ENCODE measurements around the gene NANOG. TPM values are rescaled to one million over a fixed set of nuclear protein-coding genes. Genes with fewer than 3 reads are reported as not detected.
"Not testable (repeated sequence)": the region's sequence is repeated elsewhere in the genome, so short reads cannot be mapped to it uniquely, and the experiment has no call there.

The NANOG gene
- polyA plus RNA-seq, 2 of the 4 experiments (the other 2 are of a cell fraction) = not detected

DNA sequence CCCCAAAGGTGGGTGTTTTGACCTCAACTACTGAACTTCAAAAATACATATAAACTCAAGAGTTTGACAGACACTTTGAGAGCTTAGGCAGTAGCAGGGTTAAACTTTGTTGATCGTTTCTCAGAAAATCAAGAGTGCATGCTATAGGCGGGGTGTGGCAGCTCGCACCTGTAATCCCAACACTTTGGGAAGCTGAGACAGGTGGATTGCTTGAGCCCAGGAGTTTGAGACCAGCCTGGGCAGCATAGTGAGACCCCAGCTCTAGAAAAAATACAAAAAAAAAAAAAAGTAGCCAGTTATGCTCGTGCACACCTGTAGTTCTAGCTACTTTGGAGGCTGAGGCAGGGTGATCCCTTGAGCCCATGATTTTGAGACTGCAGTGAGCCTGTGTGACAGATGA is 12.3 kb downstream of the NANOG start:
- Histone ChIP-seq H3K4me3 (no peak overlapping the region), H3K4me1 (no peaks in the 10 kb centered on the region), H3K4me2 (no peak overlapping the region), H3K27ac (no peak overlapping the region), H3K9me3 (no peaks in the 10 kb centered on the region)
- 59% methylated on average over 4 of the region's 4 CpGs for WGBS (ENCODE audit: missing lambda C conversion rate)
- TF ChIP-seq RFX5 (IDR thresholded peaks at IDR 0.05) = no peak
- no peak for TF ChIP-seq KDM5A (IDR thresholded peaks at IDR 0.05)
- TF ChIP-seq RARB (CRISPR knock-in tag; IDR thresholded peaks at IDR 0.05) = no peak
- TF ChIP-seq, protein P1, sequence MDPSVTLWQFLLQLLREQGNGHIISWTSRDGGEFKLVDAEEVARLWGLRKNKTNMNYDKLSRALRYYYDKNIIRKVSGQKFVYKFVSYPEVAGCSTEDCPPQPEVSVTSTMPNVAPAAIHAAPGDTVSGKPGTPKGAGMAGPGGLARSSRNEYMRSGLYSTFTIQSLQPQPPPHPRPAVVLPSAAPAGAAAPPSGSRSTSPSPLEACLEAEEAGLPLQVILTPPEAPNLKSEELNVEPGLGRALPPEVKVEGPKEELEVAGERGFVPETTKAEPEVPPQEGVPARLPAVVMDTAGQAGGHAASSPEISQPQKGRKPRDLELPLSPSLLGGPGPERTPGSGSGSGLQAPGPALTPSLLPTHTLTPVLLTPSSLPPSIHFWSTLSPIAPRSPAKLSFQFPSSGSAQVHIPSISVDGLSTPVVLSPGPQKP (IDR thresholded peaks at IDR 0.05; ENCODE audit: low read depth, low read length) = no peak
- TF ChIP-seq, protein P2, sequence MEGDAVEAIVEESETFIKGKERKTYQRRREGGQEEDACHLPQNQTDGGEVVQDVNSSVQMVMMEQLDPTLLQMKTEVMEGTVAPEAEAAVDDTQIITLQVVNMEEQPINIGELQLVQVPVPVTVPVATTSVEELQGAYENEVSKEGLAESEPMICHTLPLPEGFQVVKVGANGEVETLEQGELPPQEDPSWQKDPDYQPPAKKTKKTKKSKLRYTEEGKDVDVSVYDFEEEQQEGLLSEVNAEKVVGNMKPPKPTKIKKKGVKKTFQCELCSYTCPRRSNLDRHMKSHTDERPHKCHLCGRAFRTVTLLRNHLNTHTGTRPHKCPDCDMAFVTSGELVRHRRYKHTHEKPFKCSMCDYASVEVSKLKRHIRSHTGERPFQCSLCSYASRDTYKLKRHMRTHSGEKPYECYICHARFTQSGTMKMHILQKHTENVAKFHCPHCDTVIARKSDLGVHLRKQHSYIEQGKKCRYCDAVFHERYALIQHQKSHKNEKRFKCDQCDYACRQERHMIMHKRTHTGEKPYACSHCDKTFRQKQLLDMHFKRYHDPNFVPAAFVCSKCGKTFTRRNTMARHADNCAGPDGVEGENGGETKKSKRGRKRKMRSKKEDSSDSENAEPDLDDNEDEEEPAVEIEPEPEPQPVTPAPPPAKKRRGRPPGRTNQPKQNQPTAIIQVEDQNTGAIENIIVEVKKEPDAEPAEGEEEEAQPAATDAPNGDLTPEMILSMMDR (IDR thresholded peaks at IDR 0.05) = no peak
- TF ChIP-seq USF2 (IDR thresholded peaks at IDR 0.05) = no peak
- no peak for TF ChIP-seq JUNB (IDR thresholded peaks at IDR 0.05)
- TF ChIP-seq KDM1A (IDR thresholded peaks at IDR 0.05; ENCODE audit: low read depth) = no peak
- no peak for TF ChIP-seq CBX8 (IDR thresholded peaks at IDR 0.05)
- no peak for TF ChIP-seq EHMT2 (IDR thresholded peaks at IDR 0.05; ENCODE audit: low read depth)
- no peak for TF ChIP-seq POLR2AphosphoS2 (conservative IDR thresholded peaks at IDR 0.05; ENCODE audit: low read length)
- no peak for TF ChIP-seq ZNF302 (CRISPR knock-in tag; IDR thresholded peaks at IDR 0.05)
- CTCF ChIA-PET = interaction anchor here (0.8 to 1.3 kb wide), 4 partner anchors 10 to 159 kb away, joined by 3 to 5 read pairs (median 3); no protein-coding TSS in a partner anchor
- FAIRE-seq (no peak), DNase-seq (ENCODE audit: low read depth in 1 of 2, low spot score in 1 of 2) (no peak), ATAC-seq (no peak)
- POLR2A ChIA-PET = no interaction called here

DNA sequence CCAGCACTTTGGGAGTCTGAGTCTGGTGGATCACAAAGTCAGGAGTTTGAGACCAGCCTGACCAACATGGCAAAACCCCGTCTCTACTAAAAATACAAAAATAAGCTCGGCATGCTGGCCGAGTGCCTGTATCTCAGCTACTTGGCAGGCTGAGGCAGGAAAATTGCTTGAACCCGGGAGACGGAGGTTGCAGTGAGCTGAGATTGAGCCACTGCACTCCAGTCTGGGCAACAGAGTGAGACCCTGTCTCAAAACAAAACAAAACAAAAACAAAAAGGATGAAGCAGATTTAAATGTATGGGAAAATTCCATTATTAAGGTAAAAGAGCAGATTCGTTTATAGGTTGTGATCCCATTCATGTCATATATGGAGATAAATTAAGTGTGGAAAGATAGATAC is 17.1 kb downstream of the NANOG start:
- 53% methylated on average over 6 of the region's 6 CpGs for WGBS (ENCODE audit: missing lambda C conversion rate)
- H3K4me1 ChIP-seq; H3K4me3 ChIP-seq; H3K9me3 ChIP-seq; FAIRE-seq; DNase-seq (ENCODE audit: low read depth in 1 of 2, low spot score in 1 of 2); POLR2A ChIA-PET; H3K4me2 ChIP-seq; H3K27ac ChIP-seq; ATAC-seq: not testable (repeated sequence)
- CTCF ChIA-PET = interaction anchor here (0.5 to 5.8 kb wide), 21 partner anchors 8 to 262 kb away, joined by 3 to 85 read pairs (median 3); partner anchors contain the start of gene NANOG

- TF ChIP-seq HOXB5 (CRISPR knock-in tag; IDR thresholded peaks at IDR 0.05) = no peak
- TF ChIP-seq SMC3 (IDR thresholded peaks at IDR 0.05) = peak; percentile 77
- TF ChIP-seq, protein P2 (IDR thresholded peaks at IDR 0.05) = peak; percentile 87
- peak; percentile 81 to 88 for TF ChIP-seq RAD21 (conservative IDR thresholded peaks at IDR 0.05 in 1 of 2, IDR thresholded peaks at IDR 0.05 in 1 of 2)
- no peak overlapping the region for H3K4me3 ChIP-seq
- H3K4me2 ChIP-seq = no peak overlapping the region
- no peaks in the 10 kb centered on the region for H3K9me3 ChIP-seq
- ATAC-seq (peak; percentile 98), DNase-seq (ENCODE audit: low read depth in 1 of 2, low spot score in 1 of 2) (peak; percentile 75 to 78), FAIRE-seq (peak; percentile 74)
- H3K4me1 ChIP-seq = no peaks in the 10 kb centered on the region
- CTCF ChIA-PET = interaction anchor here (0.5 to 5.8 kb wide), 23 partner anchors 9 to 261 kb away, joined by 3 to 85 read pairs (median 3); partner anchors contain the start of gene NANOG
- H3K27ac ChIP-seq = no peak overlapping the region
- whole genome bisulfite sequencing (ENCODE audit: missing lambda C conversion rate) = 5% methylated on average over 2 of the region's 2 CpGs
- POLR2A ChIA-PET = no interaction called here
Observed at GRCh38 chr12:7806863-7807487, 17.8 kb downstream of the NANOG start.

- FAIRE-seq; DNase-seq (ENCODE audit: low read depth in 1 of 2, low spot score in 1 of 2); H3K4me3 ChIP-seq; H3K27ac ChIP-seq; H3K4me1 ChIP-seq; ATAC-seq; H3K4me2 ChIP-seq; H3K9me3 ChIP-seq; POLR2A ChIA-PET: not testable (repeated sequence)
- 62% methylated on average over 4 of the region's 4 CpGs for WGBS (ENCODE audit: missing lambda C conversion rate)
- CTCF ChIA-PET = interaction anchor here (0.6 kb wide), 2 partner anchors 131 to 135 kb away, joined by 3 read pairs; no protein-coding TSS in a partner anchor
Observed at GRCh38 chr12:7825754-7826153, 36.6 kb downstream of the NANOG start.

All from A549 (cell line).